ENCODE data around the gene STX1B. TPM values are rescaled to one million over a fixed set of nuclear protein-coding genes. Genes with fewer than 3 reads are reported as not detected.
A peak's percentile ranks its signal among the peaks of the same experiment; 100 is the strongest.

The STX1B gene
- total RNA-seq, 1 donor from 2014 or later = 0.92 TPM

GRCh38 chr16:30979170-30980022 lies 31.0 kb downstream of the STX1B start:
- DNase-seq = no peak

GRCh38 chr16:30977502-30977901 lies 32.9 kb downstream of the STX1B start:
- DNase-seq = no peak

GRCh38 chr16:30976486-30976885 lies 34.0 kb downstream of the STX1B start:
- no peak for DNase-seq

DNA sequence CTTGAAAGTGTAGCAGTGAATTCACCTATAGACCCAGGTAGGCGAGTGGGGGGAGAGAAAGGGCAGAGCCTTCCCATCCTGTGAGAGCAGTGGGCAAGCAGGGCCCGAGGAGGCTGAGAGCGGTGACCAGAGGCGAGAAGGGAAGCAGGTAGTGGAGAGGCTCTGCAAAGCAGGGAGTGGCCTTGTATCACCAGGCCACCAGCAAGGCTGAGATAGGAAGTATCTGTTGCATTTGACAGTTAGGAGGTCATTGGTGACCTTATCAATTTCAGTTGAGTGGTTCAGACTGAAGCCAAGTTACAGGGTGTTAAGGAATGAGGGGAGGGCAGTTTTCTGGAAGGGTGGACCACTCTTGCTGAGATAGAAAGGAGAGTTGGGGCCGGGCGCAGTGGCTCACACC lies 36.1 kb downstream of the STX1B start:
- no peak for DNase-seq

DNA sequence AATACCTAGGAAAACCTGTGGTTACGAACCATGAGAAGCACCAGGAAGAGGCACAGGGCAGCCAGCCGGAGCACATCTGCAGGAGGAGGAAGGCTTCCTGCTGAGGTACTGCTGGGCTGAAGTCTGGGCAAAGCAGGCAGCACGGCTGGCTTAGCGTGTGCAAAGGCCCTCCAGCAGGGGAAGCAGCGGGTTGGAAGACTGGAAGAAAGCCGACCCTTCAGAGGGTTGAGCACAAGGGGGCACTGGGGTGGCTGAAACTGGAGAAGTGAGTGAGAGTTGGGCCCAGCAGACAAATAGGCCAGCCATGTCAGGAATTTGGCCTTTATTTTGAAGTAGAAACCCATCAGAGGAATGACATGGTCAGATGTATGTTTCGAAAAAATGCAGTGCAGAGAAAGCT lies 37.6 kb downstream of the STX1B start:
- no peak for DNase-seq

GRCh38 chr16:30971298-30971697 lies 39.1 kb downstream of the STX1B start:
- no peak for DNase-seq

DNA sequence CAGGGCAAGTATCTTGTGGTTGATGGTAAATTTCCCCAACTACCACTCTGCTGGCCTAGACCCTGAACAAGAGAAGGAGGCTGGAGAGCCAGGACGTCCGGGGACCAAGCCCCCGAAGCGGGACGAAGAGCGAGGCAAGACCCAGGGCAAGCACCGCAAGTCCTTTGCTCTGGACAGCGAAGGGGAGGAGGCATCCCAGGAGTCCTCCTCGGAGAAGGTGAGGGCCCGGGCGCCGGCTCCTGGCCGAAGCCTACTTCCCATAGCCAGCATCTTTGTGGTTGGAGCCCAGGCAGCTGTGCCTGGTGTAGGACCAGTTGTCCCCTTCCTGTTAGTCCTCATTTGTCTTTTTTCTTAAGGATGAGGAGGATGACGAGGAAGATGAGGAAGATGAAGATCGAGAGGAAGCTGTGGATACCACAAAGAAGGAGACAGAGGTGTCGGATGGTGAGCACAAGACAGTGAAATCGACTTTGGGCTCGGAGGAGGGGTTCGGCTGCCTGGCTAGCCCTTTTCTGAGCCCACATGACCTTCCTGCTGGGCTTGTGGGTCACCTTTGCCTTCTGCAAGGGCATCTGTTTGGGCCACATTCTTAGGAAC lies 41.1 kb downstream of the STX1B start:
- DNase-seq = no peak

DNA sequence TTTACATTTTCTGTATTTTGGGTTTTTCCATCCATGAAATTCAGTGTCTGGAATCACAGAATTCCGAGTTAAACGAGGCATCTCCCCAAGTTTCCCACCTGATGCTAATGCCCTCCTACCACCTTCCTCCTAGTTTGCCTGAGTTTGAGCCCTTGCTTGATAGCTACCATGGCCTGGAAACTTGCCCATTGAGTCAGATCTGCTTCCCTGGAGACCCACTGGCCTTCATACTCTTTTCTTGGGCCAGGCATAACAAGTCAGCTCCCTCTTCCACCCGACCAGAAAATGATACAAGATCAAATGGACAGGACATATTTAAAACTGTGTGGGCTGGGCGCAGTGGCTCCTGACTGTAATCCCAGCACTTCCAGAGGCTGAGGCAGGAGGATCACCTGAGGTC lies 42.6 kb downstream of the STX1B start:
- DNase-seq = no peak

- no peak for DNase-seq
These were observed 44.3 kb downstream of the STX1B start for GRCh38 chr16:30966033-30966619.

- no peak for DNase-seq
These were observed 45.0 kb downstream of the STX1B start for GRCh38 chr16:30965436-30965835.

DNA sequence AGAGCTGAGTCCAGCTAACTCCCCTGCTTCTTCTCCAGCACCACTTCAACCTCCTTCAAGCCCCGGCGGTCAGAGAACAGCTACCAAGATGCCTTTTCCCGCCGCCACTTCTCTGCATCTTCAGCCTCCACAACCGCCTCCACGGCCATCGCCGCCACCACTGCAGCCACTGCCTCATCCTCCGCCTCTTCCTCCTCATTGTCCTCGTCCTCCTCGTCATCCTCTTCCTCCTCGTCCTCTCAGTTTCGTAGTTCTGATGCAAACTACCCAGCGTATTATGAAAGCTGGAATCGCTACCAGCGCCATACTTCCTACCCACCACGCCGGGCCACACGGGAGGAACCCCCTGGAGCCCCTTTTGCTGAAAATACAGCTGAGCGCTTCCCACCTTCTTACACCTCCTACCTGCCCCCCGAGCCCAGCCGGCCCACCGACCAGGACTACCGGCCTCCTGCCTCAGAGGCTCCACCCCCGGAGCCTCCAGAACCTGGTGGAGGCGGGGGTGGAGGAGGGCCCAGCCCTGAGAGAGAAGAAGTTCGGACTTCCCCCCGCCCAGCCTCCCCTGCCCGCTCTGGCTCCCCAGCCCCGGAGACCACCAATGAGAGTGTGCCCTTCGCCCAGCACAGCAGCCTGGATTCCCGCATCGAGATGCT lies 45.7 kb downstream of the STX1B start:
- DNase-seq = no peak

GRCh38 chr16:30963925-30964511 lies 46.4 kb downstream of the STX1B start:
- DNase-seq = no peak

DNA sequence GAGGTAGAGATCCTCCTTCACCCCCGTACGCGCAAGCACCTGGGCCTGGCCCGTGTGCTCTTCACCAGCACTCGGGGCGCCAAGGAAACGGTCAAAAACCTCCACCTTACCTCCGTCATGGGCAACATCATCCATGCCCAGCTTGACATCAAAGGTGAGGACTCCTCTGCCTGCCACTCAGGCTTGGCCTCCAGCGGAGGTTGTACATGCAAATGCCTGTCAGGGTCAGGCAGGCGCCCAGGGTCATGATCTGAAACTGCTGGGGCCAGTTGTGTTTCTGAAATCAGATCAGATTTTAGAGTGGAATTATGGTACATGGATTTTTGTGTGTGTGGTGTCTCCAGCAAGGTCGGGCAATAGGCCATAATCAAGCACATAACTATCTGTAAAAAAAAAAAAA lies 49.1 kb downstream of the STX1B start:
- DNase-seq = no peak

GRCh38 chr16:30958175-30959079 lies 52.0 kb downstream of the STX1B start:
- peak; percentile 61 for DNase-seq

GRCh38 chr16:30957456-30958174 lies 52.8 kb downstream of the STX1B start, which contains the start of gene SETD1A:
Gene SETD1A (plus strand): TSS chr16:30957754. CDS start chr16:30958732, 978 bp downstream.
- DNase-seq = peak; percentile 98

DNA sequence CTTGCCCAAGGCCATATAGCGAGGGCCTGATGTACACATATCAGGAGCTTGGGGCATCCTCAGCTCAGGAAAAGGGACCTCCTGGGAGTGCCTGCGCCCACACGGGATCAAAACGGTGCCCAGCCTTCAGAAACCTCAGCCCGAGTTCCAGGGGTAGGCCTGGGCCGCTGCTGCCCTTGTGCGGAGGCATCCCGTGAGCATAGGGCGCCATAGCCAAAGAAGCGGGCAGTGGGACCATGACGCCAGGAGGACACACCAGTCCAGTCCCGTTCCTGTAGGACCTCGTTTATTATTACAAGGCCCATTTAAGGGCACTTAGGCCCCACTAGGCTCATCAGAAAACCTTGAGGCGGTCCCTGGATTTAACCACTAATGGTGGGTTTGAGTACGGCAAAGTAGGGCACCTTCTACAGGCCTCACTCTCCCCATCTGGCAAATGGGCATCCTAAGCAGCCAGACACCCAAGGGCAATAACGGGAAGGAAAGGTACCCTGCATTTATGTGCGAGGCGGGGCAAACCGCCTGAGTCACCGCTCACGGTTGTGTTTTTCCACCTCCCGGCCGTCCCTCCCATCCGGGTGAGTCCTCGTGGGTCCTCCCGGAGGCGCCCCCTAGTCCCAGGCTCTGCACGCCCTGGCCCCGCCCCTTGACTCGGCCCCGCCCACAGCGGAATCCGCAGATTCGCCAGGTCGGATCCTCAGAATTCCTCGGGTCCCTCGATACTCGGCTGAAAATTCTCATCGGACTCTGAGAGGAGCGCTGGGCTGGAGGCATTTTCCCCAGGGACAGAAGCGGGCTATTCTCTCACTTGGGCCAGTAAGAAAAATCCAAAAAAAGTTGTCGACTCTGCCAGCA lies 53.6 kb downstream of the STX1B start:
- peak; percentile 89 for DNase-seq

DNA sequence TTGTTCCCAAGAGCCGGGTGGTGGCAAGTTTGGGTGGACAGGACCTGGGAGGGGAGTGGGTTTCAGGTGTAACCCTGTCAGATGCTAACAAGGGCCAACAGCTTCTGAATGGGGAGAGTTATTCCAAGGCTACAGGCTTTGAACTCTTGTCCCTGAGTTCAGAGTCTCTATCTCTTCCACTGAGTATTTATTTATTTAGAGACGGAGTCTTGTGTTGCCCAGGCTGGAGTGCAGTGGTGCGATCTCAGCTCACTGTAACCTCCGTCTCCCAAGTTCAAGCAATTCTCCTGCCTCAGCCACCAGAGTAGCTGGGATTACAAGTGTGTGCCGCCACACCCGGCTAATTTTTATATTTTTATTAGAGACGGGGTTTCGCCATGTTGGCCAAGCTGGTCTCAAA lies 55.4 kb downstream of the STX1B start:
- no peak for DNase-seq

DNA sequence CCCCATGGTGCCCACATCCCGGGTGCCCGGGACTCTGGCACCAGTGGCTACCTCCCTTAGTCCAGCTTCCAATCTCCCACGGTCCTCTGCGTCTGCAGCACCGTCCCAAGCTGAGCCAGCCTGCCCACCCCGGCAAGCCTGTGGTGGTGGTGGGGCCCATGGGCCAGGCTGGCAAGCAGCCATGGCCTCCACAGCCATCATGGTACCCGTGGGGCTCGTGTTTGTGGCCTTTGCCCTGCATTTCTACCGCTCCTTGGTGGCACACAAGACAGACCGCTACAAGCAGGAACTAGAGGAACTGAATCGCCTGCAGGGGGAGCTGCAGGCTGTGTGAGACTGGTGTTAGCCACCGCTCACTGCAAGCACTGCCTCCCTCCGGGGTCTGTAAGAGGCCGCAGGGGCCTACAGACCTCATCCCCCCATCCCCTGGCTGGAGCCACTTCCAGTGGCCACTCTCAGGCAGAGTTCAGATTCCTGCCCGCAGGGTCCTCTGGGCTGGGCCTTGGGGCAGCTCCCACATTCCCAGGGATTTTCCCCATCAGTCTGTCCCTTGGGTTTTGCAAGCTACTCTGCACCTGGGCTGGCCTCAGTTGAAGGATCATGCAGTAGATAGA lies 56.8 kb downstream of the STX1B start:
- DNase-seq = peak; percentile 86

DNA sequence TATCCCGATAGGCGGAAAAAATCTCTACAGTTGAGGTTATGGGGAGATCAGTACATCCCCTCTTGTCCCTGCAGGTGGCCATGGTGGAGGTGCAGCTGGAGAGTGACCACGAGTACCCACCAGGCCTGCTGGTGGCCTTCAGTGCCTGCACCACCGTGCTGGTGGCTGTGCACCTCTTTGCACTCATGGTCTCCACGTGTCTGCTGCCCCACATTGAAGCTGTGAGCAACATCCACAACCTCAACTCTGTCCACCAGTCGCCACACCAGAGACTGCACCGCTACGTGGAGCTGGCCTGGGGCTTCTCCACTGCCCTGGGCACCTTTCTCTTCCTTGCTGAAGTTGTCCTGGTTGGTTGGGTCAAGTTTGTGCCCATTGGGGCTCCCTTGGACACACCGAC lies 57.3 kb downstream of the STX1B start:
- no peak for DNase-seq
